ENCODE data around the gene ATF5.

Gene ATF5

GRCh38 chr19:49896863-49897621 is 32.0 kb upstream of the ATF5 start, which contains the start of gene IL4I1:
TSS of gene IL4I1 (minus strand) at chr19:49896887. CDS start at chr19:49896160, 727 bp downstream.
- H3K4me3 ChIP-seq (replicated peaks; ENCODE audit: low read depth, low read length) = peak within 1 kb of the TSS; percentile 80
- H3K27me3 ChIP-seq (replicated peaks; ENCODE audit: control insufficient read depth, insufficient read depth, low read length) = no peaks in the 10 kb centered on the region
- peaks cover 9% of the 10 kb centered on the region for H3K36me3 ChIP-seq (ENCODE audit: control insufficient read depth, insufficient read depth, low read length)
- peak; percentile 86 for DNase-seq (ENCODE audit: extremely low read depth, insufficient read length)
- TF ChIP-seq CTCF (IDR thresholded peaks at IDR 0.05; ENCODE audit: insufficient read depth, low read length, poor library complexity, severe bottlenecking) = no peak

- Histone ChIP-seq H3K36me3 (ENCODE audit: control insufficient read depth, insufficient read depth, low read length) (peaks cover 7% of the 10 kb centered on the region), H3K27me3 (replicated peaks; ENCODE audit: control insufficient read depth, insufficient read depth, low read length) (no peaks in the 10 kb centered on the region), H3K4me3 (replicated peaks; ENCODE audit: low read depth, low read length) (no peak overlapping the region; the same call in 1 of the 2 replicates)
- no peak for TF ChIP-seq CTCF (IDR thresholded peaks at IDR 0.05; ENCODE audit: insufficient read depth, low read length, poor library complexity, severe bottlenecking)
- no peak for DNase-seq (ENCODE audit: extremely low read depth, insufficient read length)
Observed at GRCh38 chr19:49904136-49904535, 24.9 kb upstream of the ATF5 start.

DNA sequence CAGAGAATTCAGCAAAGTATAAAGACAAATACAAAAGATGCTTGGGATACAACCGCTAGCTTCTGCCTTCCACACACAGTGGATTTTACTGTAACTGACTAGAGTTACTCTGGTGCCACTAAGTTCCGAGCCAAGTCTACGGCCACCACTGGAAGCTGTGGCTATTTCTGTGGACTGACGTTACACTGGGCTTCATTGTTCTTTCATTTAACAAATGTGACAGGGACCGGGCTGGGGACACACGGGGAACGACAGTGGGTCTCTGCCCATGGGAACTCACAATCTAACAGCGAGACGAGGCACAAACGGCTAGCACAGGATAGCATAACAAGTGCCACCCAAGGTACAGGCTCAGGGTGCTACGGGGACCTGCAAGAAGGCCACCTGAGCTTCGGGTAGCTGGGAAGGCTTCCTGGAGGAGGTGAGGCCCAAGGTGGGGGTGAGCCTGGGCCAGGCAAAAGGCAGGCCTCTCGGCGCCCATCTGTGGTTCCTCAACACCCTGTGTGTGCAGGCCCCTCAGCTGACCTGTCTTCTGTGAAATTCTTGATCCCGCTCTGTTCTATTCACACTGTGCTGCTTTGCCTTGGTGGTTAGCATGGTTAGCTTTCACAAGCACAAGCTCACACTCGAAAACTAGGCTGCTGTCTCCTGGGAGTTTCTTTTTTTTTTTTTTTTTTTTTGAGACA is 22.0 kb upstream of the ATF5 start:
- H3K36me3 ChIP-seq (ENCODE audit: control insufficient read depth, insufficient read depth, low read length) = peaks cover 18% of the 10 kb centered on the region
- no peaks in the 10 kb centered on the region for H3K27me3 ChIP-seq (replicated peaks; ENCODE audit: control insufficient read depth, insufficient read depth, low read length)
- DNase-seq (ENCODE audit: extremely low read depth, insufficient read length) = no peak
- no peak for TF ChIP-seq CTCF (IDR thresholded peaks at IDR 0.05; ENCODE audit: insufficient read depth, low read length, poor library complexity, severe bottlenecking)
- no peak overlapping the region for H3K4me3 ChIP-seq (replicated peaks; ENCODE audit: low read depth, low read length)

- peak; percentile 78 for DNase-seq (ENCODE audit: extremely low read depth, insufficient read length)
- H3K27me3 ChIP-seq (replicated peaks; ENCODE audit: control insufficient read depth, insufficient read depth, low read length) = no peaks in the 10 kb centered on the region
- H3K4me3 ChIP-seq (replicated peaks; ENCODE audit: low read depth, low read length) = no peak overlapping the region
- H3K36me3 ChIP-seq (ENCODE audit: control insufficient read depth, insufficient read depth, low read length) = peaks cover 20% of the 10 kb centered on the region
- no peak for TF ChIP-seq CTCF (IDR thresholded peaks at IDR 0.05; ENCODE audit: insufficient read depth, low read length, poor library complexity, severe bottlenecking)
Observed at GRCh38 chr19:49907745-49908446, 21.1 kb upstream of the ATF5 start.

DNA sequence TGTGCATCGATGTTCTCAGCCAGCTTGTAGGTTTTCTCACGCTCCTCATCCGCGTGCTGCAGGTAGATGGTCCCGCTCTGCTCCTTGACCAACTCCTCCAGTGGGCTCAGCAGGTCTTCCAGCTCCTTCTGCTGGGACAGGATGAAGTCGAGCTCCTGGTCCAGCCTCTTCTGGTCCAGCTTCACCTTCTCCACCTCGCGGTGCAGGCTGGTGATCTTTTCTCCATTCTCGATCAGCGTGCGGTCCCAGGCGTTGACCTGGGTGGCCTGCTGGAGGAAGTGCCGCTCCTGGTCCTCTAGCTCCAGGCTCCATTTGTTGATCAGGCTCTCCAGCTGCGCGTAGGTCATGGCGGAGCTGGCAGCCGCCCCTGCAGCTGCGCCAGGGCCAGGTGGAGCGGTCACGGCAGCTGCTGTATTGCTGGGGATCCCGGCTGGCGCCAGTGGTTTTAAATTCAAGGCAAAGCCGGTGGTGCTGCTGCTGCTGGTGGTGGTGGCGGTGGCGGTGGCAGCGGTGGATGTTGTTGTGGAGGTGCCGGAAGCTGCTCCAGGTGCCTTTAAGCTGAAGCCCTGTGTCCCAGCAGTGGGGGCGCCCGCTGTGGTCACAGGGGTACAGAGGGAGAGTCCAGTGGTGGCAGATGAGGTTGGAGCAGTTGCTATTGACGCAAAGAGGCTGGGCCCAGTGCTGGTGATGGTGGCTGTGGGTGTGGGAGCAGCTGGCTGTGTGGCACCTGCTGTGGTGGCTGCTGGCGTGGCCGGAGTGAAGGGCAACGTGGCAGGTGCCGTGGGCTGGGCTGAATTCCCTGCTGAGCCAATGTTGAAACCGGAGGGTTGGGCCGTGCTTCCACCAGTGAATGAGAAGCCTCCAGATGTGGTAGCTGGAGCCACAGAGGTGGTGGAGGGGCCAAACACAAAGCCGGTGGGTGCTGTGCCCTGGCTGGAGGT is 20.3 kb upstream of the ATF5 start:
- DNase-seq (ENCODE audit: extremely low read depth, insufficient read length) = no peak
- H3K36me3 ChIP-seq (ENCODE audit: control insufficient read depth, insufficient read depth, low read length) = peaks cover 24% of the 10 kb centered on the region

More for the DNA sequence above, 20.3 kb upstream of the ATF5 start:
- no peak overlapping the region for H3K4me3 ChIP-seq (replicated peaks; ENCODE audit: low read depth, low read length)
- H3K27me3 ChIP-seq (replicated peaks; ENCODE audit: control insufficient read depth, insufficient read depth, low read length) = no peaks in the 10 kb centered on the region
- no peak for TF ChIP-seq CTCF (IDR thresholded peaks at IDR 0.05; ENCODE audit: insufficient read depth, low read length, poor library complexity, severe bottlenecking)

Data from GM06990 (cell line).